Keratinocyte (primary cell): ENCODE results near the gene MLH1. TPM values are rescaled to one million over a fixed set of nuclear protein-coding genes. Genes with fewer than 3 reads are reported as not detected.

Source experiments
- DNase-seq: peaks from one replicate; pipeline ENCODE4 v3.0.0-alpha.2; 2011; ENCODE audit warnings: low read depth, missing footprints, low spot score
- FAIRE-seq: peaks from 2 replicates; lab custom pipeline; 2011; peaks lifted over from hg19 to GRCh38; lab: Jason Lieb, UNC
- H2AFZ ChIP-seq: 2 replicates; pipeline ENCODE4 v1.6.0; 2012; ENCODE audit warnings: low read length, control low read depth, inconsistent platforms; ENCODE audit not compliant: control insufficient read depth
- H3K27ac ChIP-seq: 2 replicates; pipeline ENCODE4 v1.5.1; 2011; ENCODE audit warnings: low read length; ENCODE audit not compliant: control insufficient read depth, insufficient read depth
- H3K27me3 ChIP-seq: 3 replicates; pipeline ENCODE4 v1.6.0; 2011; ENCODE audit warnings: low read length; ENCODE audit not compliant: control insufficient read depth, insufficient read depth; ENCODE audit errors: extremely low read depth
- H3K36me3 ChIP-seq, 2 experiments: 2 replicates in 1 of 2; 3 replicates in 1 of 2; pipeline ENCODE4 v1.5.1; 2011; ENCODE audit warnings: low read length in 2 of 2, mild to moderate bottlenecking in 1 of 2; ENCODE audit not compliant: control insufficient read depth in 2 of 2, insufficient read depth in 2 of 2; ENCODE audit errors: extremely low read depth in 1 of 2
- H3K4me1 ChIP-seq: 3 replicates; pipeline ENCODE4 v1.5.1; 2011; ENCODE audit warnings: low read length; ENCODE audit not compliant: control insufficient read depth, insufficient read depth; ENCODE audit errors: extremely low read depth
- H3K4me2 ChIP-seq: 3 replicates; pipeline ENCODE4 v1.6.0; 2011; ENCODE audit warnings: low read depth, low read length; ENCODE audit not compliant: control insufficient read depth, insufficient read depth; ENCODE audit errors: extremely low read depth
- H3K4me3 ChIP-seq, 3 experiments: fragments of 200-600 bp in 1 of 3; sonication (generic) in 1 of 3; 2 replicates in 2 of 3; 3 replicates in 1 of 3; pipeline ENCODE4 v1.5.1; 2011 to 2016; ENCODE audit warnings: low read length in 3 of 3, mild to moderate bottlenecking in 3 of 3, control low read depth in 2 of 3, inconsistent platforms in 1 of 3, low read depth in 1 of 3, mixed read lengths in 1 of 3, mixed run types in 1 of 3, moderate library complexity in 1 of 3; ENCODE audit not compliant: control insufficient read depth in 2 of 3, insufficient read depth in 2 of 3; ENCODE audit errors: extremely low read depth in 1 of 3
- H3K79me2 ChIP-seq: 2 replicates; pipeline ENCODE4 v1.6.0; 2012; ENCODE audit warnings: low read length; ENCODE audit not compliant: control insufficient read depth, insufficient read depth
- H3K9ac ChIP-seq: 3 replicates; pipeline ENCODE4 v1.6.0; 2011; ENCODE audit warnings: low read length; ENCODE audit not compliant: control insufficient read depth, insufficient read depth; ENCODE audit errors: extremely low read depth
- H3K9me1 ChIP-seq: 3 replicates; pipeline ENCODE4 v1.6.0; 2011; ENCODE audit warnings: low read length; ENCODE audit not compliant: control insufficient read depth, insufficient read depth; ENCODE audit errors: extremely low read depth
- H3K9me3 ChIP-seq: 2 replicates; pipeline ENCODE4 v1.5.1; 2012; ENCODE audit warnings: low read depth, low read length; ENCODE audit not compliant: control insufficient read depth
- H4K20me1 ChIP-seq: 3 replicates; pipeline ENCODE4 v1.6.0; 2011; ENCODE audit warnings: low read length; ENCODE audit not compliant: control insufficient read depth, insufficient read depth; ENCODE audit errors: extremely low read depth
- CTCF ChIP-seq, 3 experiments: IDR thresholded peaks in 1 of 3; conservative IDR thresholded peaks in 1 of 3; optimal IDR thresholded peaks in 1 of 3; 2 replicates in 2 of 3; 3 replicates in 1 of 3; pipeline versions ENCODE3 to v1.5.1; 2011; ENCODE audit warnings: low read length in 3 of 3, mild to moderate bottlenecking in 3 of 3, moderate library complexity in 2 of 3, control low read depth in 1 of 3, inconsistent platforms in 1 of 3; ENCODE audit not compliant: insufficient read depth in 2 of 3; ENCODE audit errors: extremely low read depth in 1 of 3
- EZH2 ChIP-seq: IDR thresholded peaks from one replicate; pipeline ENCODE4 v1.6.1; 2012; ENCODE audit warnings: inconsistent platforms, mild to moderate bottlenecking, low read length, moderate library complexity
- dilution Hi-C: fragments of 300-500 bp; cut with MboI; formaldehyde crosslinking; loops from one replicate; pipeline ENCODE4 v1.7.0; 2020; ENCODE audit warnings: low sequenced_read_pairs; ENCODE audit not compliant: extremely low pct_ligation_motif_present
- polyA plus RNA-seq, 5 experiments: library from polyadenylated mRNA; depleted of rRNA in 3 of 5; stranded (reverse) in 3 of 5; stranded (forward) in 1 of 5; unstranded in 1 of 5; fragments of >200 nt; gene quantifications; 1 replicate in 1 of 5; 2 replicates in 3 of 5; 3 replicates in 1 of 5; pipeline versions ENCODE4 v1.2.1 to v1.2.3, GENCODE V29; 2011 to 2012; ENCODE audit warnings: missing spikeins in 2 of 5, low read depth in 1 of 5, low replicate concordance in 1 of 5

The MLH1 gene
- polyA plus RNA-seq, 1 donor (not counting 4 experiments of a cell fraction or from before 2014, with no cell fraction given): 44.7 TPM

GRCh38 chr3:37053337-37053736 lies 60.0 kb downstream of the MLH1 start:
- Histone ChIP-seq H3K36me3 (peaks cover 35 to 48% of the 10 kb centered on the region in 2 experiments), H3K4me1 (no peaks in the 10 kb centered on the region), H3K27me3 (no peaks in the 10 kb centered on the region), H3K27ac (no peak overlapping the region), H3K4me3 (no peak overlapping the region), H3K79me2 (no peaks in the 10 kb centered on the region), H3K9ac (no peak overlapping the region), H2AFZ (no peak overlapping the region), H3K9me1 (no peaks in the 10 kb centered on the region), H3K9me3 (no peaks in the 10 kb centered on the region), H3K4me2 (no peak overlapping the region), H4K20me1 (no peaks in the 10 kb centered on the region)
- TF ChIP-seq EZH2: no peak
- no peak for TF ChIP-seq CTCF (optimal IDR thresholded peaks at IDR 0.05 in 1 of 3, IDR thresholded peaks at IDR 0.05 in 1 of 3, conservative IDR thresholded peaks at IDR 0.05 in 1 of 3; ENCODE audit: extremely low read depth in 1 of 3, insufficient read depth in 2 of 3, low read length in 3 of 3)
- DNase-seq: no peak
- dilution Hi-C loops: no loop called here
- no peak for FAIRE-seq

- peaks cover 34 to 47% of the 10 kb centered on the region in 2 experiments for H3K36me3 ChIP-seq
- no peaks in the 10 kb centered on the region for H4K20me1 ChIP-seq
- H3K79me2 ChIP-seq: no peaks in the 10 kb centered on the region
- no peak overlapping the region for H3K9ac ChIP-seq
- FAIRE-seq (no peak), DNase-seq (no peak)
- H2AFZ ChIP-seq: no peak overlapping the region
- no peaks in the 10 kb centered on the region for H3K4me1 ChIP-seq
- H3K9me3 ChIP-seq: no peaks in the 10 kb centered on the region
- dilution Hi-C loops: no loop called here
- no peak overlapping the region for H3K4me3 ChIP-seq
- H3K4me2 ChIP-seq: no peak overlapping the region
- no peaks in the 10 kb centered on the region for H3K9me1 ChIP-seq
- no peak for TF ChIP-seq EZH2
- no peak for TF ChIP-seq CTCF (optimal IDR thresholded peaks at IDR 0.05 in 1 of 3, IDR thresholded peaks at IDR 0.05 in 1 of 3, conservative IDR thresholded peaks at IDR 0.05 in 1 of 3; ENCODE audit: extremely low read depth in 1 of 3, insufficient read depth in 2 of 3, low read length in 3 of 3)
- no peaks in the 10 kb centered on the region for H3K27me3 ChIP-seq
- no peak overlapping the region for H3K27ac ChIP-seq
These were observed 60.4 kb downstream of the MLH1 start for GRCh38 chr3:37053753-37054152.
